K562 (cell line): ENCODE results near the gene PSD2. TPM values are rescaled to one million over a fixed set of nuclear protein-coding genes. Genes with fewer than 3 reads are reported as not detected.

Experiments used
- ARID1B ChIP-seq: fragments of 450-650 bp; IDR thresholded peaks from 2 replicates; pipeline ENCODE4 v1.6.1; 2016; ENCODE audit warnings: antibody characterized with exemption, mild to moderate bottlenecking, inconsistent platforms
- ATF3 ChIP-seq, 2 experiments: fragments of 450-650 bp in 1 of 2; sonication (generic) in 1 of 2; formaldehyde crosslinking in 1 of 2; IDR thresholded peaks in 1 of 2; conservative IDR thresholded peaks in 1 of 2; 2 replicates each; pipeline versions ENCODE4 v1.6.1 to v1.8.1; 2016 to 2023; ENCODE audit warnings: mild to moderate bottlenecking in 2 of 2, moderate library complexity in 2 of 2, inconsistent platforms in 1 of 2, missing genetic modification reagents in 1 of 2
- BHLHE40 ChIP-seq: IDR thresholded peaks from 2 replicates; pipeline ENCODE4 v1.6.1; 2011; ENCODE audit warnings: low read length, improper control_type of control experiment
- CAMTA2 ChIP-seq: fragments of 250-450 bp; sonication (Bioruptor Pico); conservative IDR thresholded peaks from 2 replicates; pipeline ENCODE4 v1.5.1; 2022
- E2F6 ChIP-seq, 2 experiments: IDR thresholded peaks; 2 replicates each; pipeline ENCODE4 v1.6.1; 2011; ENCODE audit warnings: borderline replicate concordance in 1 of 2, control low read depth in 1 of 2, low read depth in 1 of 2, low read length in 1 of 2, mild to moderate bottlenecking in 1 of 2, mixed read lengths in 1 of 2, moderate library complexity in 1 of 2; ENCODE audit not compliant: insufficient read depth in 1 of 2, insufficient read length in 1 of 2, poor library complexity in 1 of 2, severe bottlenecking in 1 of 2; ENCODE audit errors: extremely low read depth in 1 of 2
- FOS ChIP-seq: IDR thresholded peaks from 3 replicates; pipeline ENCODE4 v1.6.1; 2011; ENCODE audit not compliant: insufficient read length; ENCODE audit errors: extremely low read depth
- FOSL1 ChIP-seq: fragments of 200-800 bp; sonication (Bioruptor generic); conservative IDR thresholded peaks from 2 replicates; pipeline ENCODE4 v1.6.1; 2016; ENCODE audit warnings: missing genetic modification characterization, missing compliant biosample characterization
- KDM1A ChIP-seq, 2 experiments: fragments of 450-650 bp; IDR thresholded peaks; 2 replicates each; pipeline ENCODE4 v1.6.1; 2016; ENCODE audit warnings: mild to moderate bottlenecking in 2 of 2
- MCM7 ChIP-seq, 2 experiments: fragments of 450-650 bp; IDR thresholded peaks; 2 replicates each; pipeline ENCODE4 v1.6.1; 2016 to 2018
- MYC ChIP-seq, 2 experiments: fragments of 250-450 bp in 1 of 2; sonication (Bioruptor Pico) in 1 of 2; IDR thresholded peaks; 2 replicates each; pipeline versions ENCODE4 v1.5.1 to v1.6.1; 2012 to 2021; ENCODE audit warnings: low read depth in 2 of 2, borderline replicate concordance in 1 of 2, improper control_type of control experiment in 1 of 2, low read length in 1 of 2, mild to moderate bottlenecking in 1 of 2, moderate library complexity in 1 of 2
- NFIC ChIP-seq: fragments of 450-650 bp; IDR thresholded peaks from 2 replicates; pipeline ENCODE4 v1.6.1; 2017; ENCODE audit warnings: mild to moderate bottlenecking, inconsistent platforms
- NFIX ChIP-seq: fragments of 250-450 bp; sonication (Bioruptor Pico); IDR thresholded peaks from 2 replicates; pipeline ENCODE4 v1.4.0; 2020; ENCODE audit warnings: low read depth, mild to moderate bottlenecking, moderate library complexity
- OTX1 ChIP-seq: fragments of 450-650 bp; formaldehyde crosslinking; IDR thresholded peaks from 2 replicates; pipeline ENCODE4 v1.4.0; 2022; ENCODE audit warnings: mild to moderate bottlenecking
- POLR2H ChIP-seq: IDR thresholded peaks from 2 replicates; pipeline ENCODE4 v1.6.1; 2016; ENCODE audit warnings: missing genetic modification characterization, low read depth, mild to moderate bottlenecking, control low read depth, missing compliant biosample characterization, moderate library complexity
- RNF2 ChIP-seq: sonication (generic); IDR thresholded peaks from 2 replicates; pipeline ENCODE4 v1.6.1; 2016
- SMARCE1 ChIP-seq: fragments of 450-650 bp; IDR thresholded peaks from 2 replicates; pipeline ENCODE4 v1.7.1; 2016; ENCODE audit warnings: mild to moderate bottlenecking
- TCFL5 ChIP-seq: fragments of 250-450 bp; sonication (Bioruptor Pico); conservative IDR thresholded peaks from 2 replicates; pipeline ENCODE4 v1.6.1; 2021; ENCODE audit warnings: mild to moderate bottlenecking, moderate library complexity, matching md5 sums
- TGIF2 ChIP-seq: sonication (generic); formaldehyde crosslinking; IDR thresholded peaks from 2 replicates; pipeline ENCODE4 v1.8.1; 2022; ENCODE audit warnings: mild to moderate bottlenecking, missing genetic modification reagents, moderate library complexity
- ZNF347 ChIP-seq: fragments of 450-650 bp; formaldehyde crosslinking; IDR thresholded peaks from 2 replicates; pipeline ENCODE4 v1.4.0; 2020; ENCODE audit warnings: low read depth, mild to moderate bottlenecking, moderate library complexity
- ZNF740 ChIP-seq, 3 experiments: fragments of 200-800 bp in 1 of 3; sonication (Bioruptor generic) in 1 of 3; sonication (generic) in 1 of 3; formaldehyde crosslinking in 1 of 3; IDR thresholded peaks; 2 replicates each; pipeline versions ENCODE4 v1.6.1 to v1.8.0; 2016 to 2022; ENCODE audit warnings: mild to moderate bottlenecking in 2 of 3, missing compliant biosample characterization in 2 of 3, missing genetic modification characterization in 2 of 3, missing genetic modification reagents in 1 of 3
- ZNF76 ChIP-seq: fragments of 250-450 bp; sonication (Bioruptor Pico); IDR thresholded peaks from 2 replicates; pipeline ENCODE4 v1.4.0; 2020; ENCODE audit warnings: mild to moderate bottlenecking, moderate library complexity, borderline replicate concordance
- polyA plus RNA-seq, 8 experiments: library from polyadenylated mRNA; depleted of rRNA in 4 of 8; stranded (reverse) in 5 of 8; unstranded in 3 of 8; fragments of >200 nt; fragmentation: Nextera tagmentation in 2 of 8; fragmentation: Illumina TruSeq in 1 of 8; extraction: Ambion mirVana in 2 of 8; extraction: Trizol in 1 of 8; gene quantifications; 2 replicates each; pipeline versions ENCODE4 v1.2.1 to v1.2.3, GENCODE V29; 2011 to 2014; ENCODE audit warnings: inconsistent platforms in 1 of 8, missing spikeins in 1 of 8
- total RNA-seq, 7 experiments: library from RNA; depleted of rRNA in 6 of 7; stranded (reverse); fragments of >200 nt in 6 of 7; fragmentation: Illumina TruSeq in 2 of 7; extraction: Trizol in 2 of 7; gene quantifications; 2 replicates each; pipeline versions ENCODE4 v1.2.1 to v1.2.3, GENCODE V29; 2011 to 2021; ENCODE audit warnings: low replicate concordance in 1 of 7

PSD2 gene
- total and polyA plus RNA-seq, 9 of the 15 experiments (the other 6 are each of a cell fraction or from before 2014, with no cell fraction given), result 0.01 to 0.09 (median 0.04) TPM; not detected in 4

- TF ChIP-seq ZNF740 (CRISPR knock-in tag; IDR thresholded peaks at IDR 0.05) (0 out of 2 replicates have a peak, but pooled peaks have one; percentile 28), ZNF740 (tag; IDR thresholded peaks at IDR 0.05) (no peak), RNF2 (no peak), ZNF347 (CRISPR knock-in tag) (no peak), NFIX (no peak), ZNF76 (CRISPR knock-in tag) (no peak), NFIC (peak; percentile 96), SMARCE1 (peak; percentile 56; the same call in 1 of the 2 replicates), KDM1A (IDR thresholded peaks at IDR 0.05) (peak in 1 of 2 experiments; percentile 78; a peak in 2 of 4 replicates), E2F6 (IDR thresholded peaks at IDR 0.05; ENCODE audit: borderline replicate concordance in 1 of 2, extremely low read depth in 1 of 2, insufficient read depth in 1 of 2, insufficient read length in 1 of 2, low read depth in 1 of 2, low read length in 1 of 2, poor library complexity in 1 of 2, severe bottlenecking in 1 of 2) (peak in 1 of 2 experiments; percentile 23), CAMTA2 (CRISPR knock-in tag) (no peak), TGIF2 (CRISPR knock-in tag) (no peak), FOSL1 (peak; percentile 83), BHLHE40 (0 out of 2 replicates have a peak, but pooled peaks have one; percentile 13), POLR2H (tag) (no peak), OTX1 (CRISPR knock-in tag) (no peak), MYC (IDR thresholded peaks at IDR 0.05; ENCODE audit: low read depth, low read length) (peak; percentile 37; the same call in 1 of the 2 replicates), MYC (CRISPR knock-in tag; IDR thresholded peaks at IDR 0.05; ENCODE audit: borderline replicate concordance, low read depth) (no peak), ARID1B (peak; percentile 67), MCM7 (IDR thresholded peaks at IDR 0.05) (no peak), TCFL5 (CRISPR knock-in tag) (no peak), FOS (peak; percentile 10), ATF3 (IDR thresholded peaks at IDR 0.05) (peak; percentile 60), ATF3 (CRISPR knock-in tag; conservative IDR thresholded peaks at IDR 0.05) (no peak)
Observed at GRCh38 chr5:139752506-139753473, 42.8 kb upstream of the PSD2 start (continued).
